Gastrocnemius medialis (tissue), 4 donors: ENCODE results near the gene MYLK3. TPM values are rescaled to one million over a fixed set of nuclear protein-coding genes. Genes with fewer than 3 reads are reported as not detected.
A peak's percentile ranks its signal among the peaks of the same experiment; 100 is the strongest.
"Not testable (repeated sequence)": the region's sequence is repeated elsewhere in the genome, so short reads cannot be mapped to it uniquely, and the experiment has no call there.

Experiments used
- ATAC-seq, 2 donors: fragments of 150-250 bp; one replicate each; pipeline ENCODE4 v1.9.1; 2016
- DNase-seq, 2 donors: peaks; one replicate each; pipeline ENCODE4 v3.0.0-alpha.2; 2019
- H3K27ac ChIP-seq, 4 donors: fragments of 200-600 bp; sonication (generic); 1 replicate in 1 of 4; 2 replicates in 3 of 4; pipeline ENCODE4 v1.5.1; 2016 to 2018; ENCODE audit warnings: mild to moderate bottlenecking in 2 of 4, moderate library complexity in 1 of 4
- H3K27me3 ChIP-seq, 3 donors: fragments of 200-600 bp; sonication (generic) in 2 of 3; 1 replicate in 1 of 3; 2 replicates in 2 of 3; pipeline versions ENCODE4 v1.5.1 to v1.6.0; 2016 to 2019; ENCODE audit warnings: mild to moderate bottlenecking in 1 of 3, moderate library complexity in 1 of 3
- H3K36me3 ChIP-seq, 2 donors: fragments of 200-600 bp; sonication (generic) in 1 of 2; one replicate each; pipeline ENCODE4 v1.5.1; 2017 to 2018
- H3K4me1 ChIP-seq, 2 donors: fragments of 200-600 bp; sonication (generic) in 1 of 2; one replicate each; pipeline ENCODE4 v1.5.1; 2016 to 2017; ENCODE audit warnings: mild to moderate bottlenecking in 2 of 2
- H3K4me3 ChIP-seq, 4 donors: fragments of 200-600 bp; sonication (generic) in 3 of 4; 1 replicate in 1 of 4; 2 replicates in 3 of 4; pipeline ENCODE4 v1.5.1; 2016 to 2019; ENCODE audit warnings: mild to moderate bottlenecking in 2 of 4
- H3K9me3 ChIP-seq, 3 donors: fragments of 200-600 bp; sonication (generic) in 2 of 3; 1 replicate in 1 of 3; 2 replicates in 2 of 3; pipeline ENCODE4 v1.5.1; 2016 to 2019
- CTCF ChIP-seq, 5 experiments: fragments of 450-650 bp in 3 of 5; fragments of 200-600 bp in 2 of 5; sonication (generic) in 2 of 5; IDR thresholded peaks in 4 of 5; conservative IDR thresholded peaks in 1 of 5; 1 replicate in 4 of 5; 2 replicates in 1 of 5; pipeline ENCODE4 v1.5.1; 2016 to 2019; ENCODE audit warnings: antibody characterized with exemption in 5 of 5, mild to moderate bottlenecking in 3 of 5, moderate library complexity in 3 of 5
- POLR2A ChIP-seq, 2 donors: fragments of 450-650 bp; IDR thresholded peaks; one replicate each; pipeline ENCODE4 v1.6.1; 2017; ENCODE audit warnings: antibody characterized with exemption in 2 of 2, mild to moderate bottlenecking in 2 of 2, moderate library complexity in 2 of 2
- in situ Hi-C, 4 donors: fragments of 200-750 bp; cut with MboI; loops; one replicate each; pipeline versions ENCODE4 v1.15.0 to v1.8.0; 2017; ENCODE audit warnings: low sequenced_read_pairs in 4 of 4
- intact Hi-C: fragments of 100-400 bp; cut with DNase I; formaldehyde crosslinking; loops from one replicate; pipeline ENCODE4 v1.15.1; 2023; ENCODE audit warnings: low total_unique reads
- total RNA-seq, 4 donors: library from RNA; depleted of rRNA; stranded (reverse); fragments of >200 nt; gene quantifications; one replicate each; pipeline versions ENCODE4 v1.1.0 to v1.2.3, GENCODE V29; 2016

The MYLK3 gene
- total RNA-seq, 4 donors from 2014 or later = 2.4 to 9.2 (median 5.2) TPM

GRCh38 chr16:46688654-46689364, 59.3 kb downstream of the MYLK3 start, which contains the start of gene VPS35:
TSS of gene VPS35 (minus strand) at chr16:46689178. CDS start at chr16:46689133, 45 bp downstream.
- Histone ChIP-seq H3K4me3 (peak within 1 kb of the TSS; percentile 86 to 97 (median 92)), H3K9me3 (no peaks in the 10 kb centered on the region), H3K4me1 (peaks cover 30 to 32% of the 10 kb centered on the region in 2 donors), H3K27me3 (no peaks in the 10 kb centered on the region), H3K36me3 (no peaks in the 10 kb centered on the region), H3K27ac (peak within 1 kb of the TSS; percentile 91 to 97 (median 96))
- DNase-seq (peak; percentile 99 to 100), ATAC-seq (peak; percentile 98)
- TF ChIP-seq CTCF (IDR thresholded peaks at IDR 0.05 in 4 of 5, conservative IDR thresholded peaks at IDR 0.05 in 1 of 5) (peak in 1 of 5 experiments; percentile 25), POLR2A (IDR thresholded peaks at IDR 0.05) (peak; percentile 80 to 87)
- intact Hi-C loops = loop anchor here (1.0 to 2.0 kb wide), 3 partner anchors 38 to 142 kb away; partner anchors contain the start of gene C16orf87
- in situ Hi-C loops = no loop called here

DNA sequence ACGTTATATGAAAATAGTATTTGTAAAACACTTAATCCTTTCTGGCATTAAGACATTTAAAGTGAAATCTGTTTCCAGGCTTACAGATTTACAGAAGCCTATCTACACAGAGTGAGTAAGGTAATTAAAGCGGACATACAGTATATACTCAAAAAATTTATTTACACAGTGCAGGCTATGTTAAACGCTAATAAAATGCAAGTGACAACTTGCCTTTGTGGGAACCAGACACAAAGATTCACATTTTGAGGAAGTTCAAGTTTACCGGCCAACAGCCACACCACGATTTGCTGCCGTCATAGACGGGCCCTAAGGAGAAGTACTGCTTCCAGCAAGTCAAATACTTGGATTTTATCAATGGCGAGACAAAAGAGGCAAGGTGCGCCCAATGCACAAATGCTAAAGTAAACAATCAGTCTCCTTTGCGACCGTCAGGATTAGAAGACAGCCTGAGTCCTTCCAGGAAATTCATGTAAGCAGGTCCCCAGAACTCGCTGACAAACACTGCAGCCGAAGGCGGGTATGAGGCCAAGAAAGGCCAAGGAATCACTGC, 60.0 kb downstream of the MYLK3 start:
- DNase-seq = peak in 1 of 2 donors; percentile 25
- intact Hi-C loops (loop anchor here (2.0 kb wide), 1 partner anchor 37 kb away; no protein-coding TSS in a partner anchor), in situ Hi-C loops (no loop called here)
- peak in 1 of 2 donors; percentile 0 for ATAC-seq
- Histone ChIP-seq H3K36me3 (no peaks in the 10 kb centered on the region), H3K4me1 (peaks cover 30 to 32% of the 10 kb centered on the region in 2 donors), H3K9me3 (no peaks in the 10 kb centered on the region), H3K27me3 (no peaks in the 10 kb centered on the region), H3K27ac (peak overlapping the region; percentile 91 to 97 (median 96)), H3K4me3 (peak overlapping the region; percentile 86 to 97 (median 92))
- TF ChIP-seq POLR2A (IDR thresholded peaks at IDR 0.05) (no peak), CTCF (IDR thresholded peaks at IDR 0.05 in 4 of 5, conservative IDR thresholded peaks at IDR 0.05 in 1 of 5) (peak in 1 of 5 experiments; percentile 15)

GRCh38 chr16:46687486-46687885, 60.7 kb downstream of the MYLK3 start:
- Histone ChIP-seq H3K9me3 (no peaks in the 10 kb centered on the region), H3K27me3 (no peaks in the 10 kb centered on the region), H3K4me1 (peaks cover 30 to 32% of the 10 kb centered on the region in 2 donors), H3K4me3 (peak overlapping the region; percentile 86 to 97 (median 92)), H3K36me3 (no peaks in the 10 kb centered on the region), H3K27ac (peak overlapping the region in 1 of 4 donors; percentile 91)
- intact Hi-C loops = no loop called here
- in situ Hi-C loops = no loop called here
- TF ChIP-seq POLR2A (IDR thresholded peaks at IDR 0.05) (no peak), CTCF (IDR thresholded peaks at IDR 0.05 in 4 of 5, conservative IDR thresholded peaks at IDR 0.05 in 1 of 5) (no peak)
- DNase-seq = no peak
- ATAC-seq = no peak

GRCh38 chr16:46686815-46687473, 61.2 kb downstream of the MYLK3 start:
- Histone ChIP-seq H3K4me3 (peak overlapping the region in 1 of 4 donors; percentile 7), H3K27me3 (no peaks in the 10 kb centered on the region), H3K36me3 (no peaks in the 10 kb centered on the region), H3K9me3 (no peaks in the 10 kb centered on the region), H3K4me1 (peaks cover 30 to 32% of the 10 kb centered on the region in 2 donors), H3K27ac (no peak overlapping the region)
- in situ Hi-C loops (no loop called here), intact Hi-C loops (no loop called here)
- DNase-seq (no peak), ATAC-seq (no peak)
- TF ChIP-seq POLR2A (IDR thresholded peaks at IDR 0.05) (no peak), CTCF (IDR thresholded peaks at IDR 0.05 in 4 of 5, conservative IDR thresholded peaks at IDR 0.05 in 1 of 5) (no peak)

GRCh38 chr16:46681867-46682266, 66.3 kb downstream of the MYLK3 start:
- in situ Hi-C loops, ATAC-seq, H3K27me3 ChIP-seq, DNase-seq, H3K9me3 ChIP-seq, H3K4me1 ChIP-seq, H3K27ac ChIP-seq, intact Hi-C loops, H3K4me3 ChIP-seq: not testable (repeated sequence)
- peaks cover 3 to 33% of the 10 kb centered on the region in 2 donors for H3K36me3 ChIP-seq

DNA sequence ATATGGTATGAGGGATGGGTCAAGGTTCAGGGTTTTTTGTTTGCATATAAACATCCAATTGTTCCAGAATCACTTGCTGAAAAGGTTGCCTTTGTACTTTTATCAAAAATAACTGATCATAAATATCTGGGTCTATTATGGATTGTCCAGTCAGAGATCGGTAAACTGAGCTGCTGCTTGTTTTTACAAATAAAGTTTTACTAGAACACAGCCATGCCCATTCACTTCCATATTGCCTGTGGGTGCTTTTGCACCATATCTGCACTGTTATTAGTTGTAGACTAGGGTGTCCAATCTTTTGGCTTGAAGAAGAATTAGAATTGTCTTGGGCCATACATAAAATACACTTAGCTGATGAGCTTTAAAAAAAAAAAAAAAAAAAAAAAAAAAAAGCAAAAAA, 70.2 kb downstream of the MYLK3 start:
- not testable (repeated sequence) for H3K27me3 ChIP-seq, H3K4me1 ChIP-seq, H3K27ac ChIP-seq, DNase-seq, H3K9me3 ChIP-seq, H3K4me3 ChIP-seq, ATAC-seq
- H3K36me3 ChIP-seq = peaks cover 3 to 48% of the 10 kb centered on the region in 2 donors
- in situ Hi-C loops = loop anchor here in 2 of 4 donors (10.0 kb wide), 2 partner anchors 117 to 227 kb away; no protein-coding TSS in a partner anchor
- intact Hi-C loops = loop anchor here (10.0 kb wide), 1 partner anchor 227 kb away; no protein-coding TSS in a partner anchor
